ENCODE measurements around the gene TFAP2C. TPM values are rescaled to one million over a fixed set of nuclear protein-coding genes. Genes with fewer than 3 reads are reported as not detected.

The TFAP2C gene
- total RNA-seq, 2 donors from 2014 or later, result 0.57 to 1.3 TPM

DNA sequence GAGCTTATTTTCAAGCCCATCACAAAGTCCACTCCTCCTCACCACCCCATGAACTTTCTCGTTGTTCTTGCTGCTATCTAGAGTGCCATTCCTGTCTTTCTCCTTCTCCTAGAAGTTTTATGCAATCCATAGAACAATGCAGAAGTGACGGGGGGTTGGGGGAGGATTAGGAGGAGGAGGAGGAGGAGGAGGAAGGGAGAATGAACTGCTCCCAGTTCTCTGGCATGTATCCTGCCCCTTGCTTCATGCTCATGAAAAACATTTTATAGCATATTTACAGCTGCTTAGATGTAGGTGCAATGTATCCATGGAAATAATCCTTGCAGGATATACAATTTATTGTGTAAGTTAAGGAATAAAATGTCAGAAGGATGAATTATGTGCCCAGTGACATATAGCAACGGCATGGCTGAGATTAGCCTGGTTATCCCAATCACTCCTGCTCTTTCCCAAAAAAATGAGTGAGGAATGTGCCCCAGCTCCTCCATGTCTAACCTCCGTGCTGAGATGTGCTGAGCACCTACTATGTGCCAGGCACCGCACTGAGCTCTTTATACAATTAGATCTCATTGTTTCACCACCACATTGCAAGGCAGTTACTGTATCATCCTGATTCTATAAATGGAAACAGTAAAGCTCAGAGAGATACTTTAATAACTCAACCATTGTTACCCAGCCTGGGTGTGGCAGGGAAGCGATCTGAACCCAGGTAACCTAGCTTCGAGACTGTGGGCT is 41.6 kb upstream of the TFAP2C start:
- Histone ChIP-seq H3K27ac (no peak overlapping the region), H3K36me3 (no peaks in the 10 kb centered on the region), H3K4me3 (no peak overlapping the region), H3K4me1 (no peaks in the 10 kb centered on the region), H3K27me3 (no peaks in the 10 kb centered on the region), H3K9me3 (no peaks in the 10 kb centered on the region), H3K9ac (ENCODE audit: low read depth in 2 of 2, low read length in 2 of 2) (no peak overlapping the region)
- no peak for DNase-seq
- TF ChIP-seq CTCF (IDR thresholded peaks at IDR 0.05), result no peak
- intact Hi-C loops (cut with DNase I), result no loop called here

- no peaks in the 10 kb centered on the region for H3K36me3 ChIP-seq
- H3K9ac ChIP-seq (ENCODE audit: low read depth in 2 of 2, low read length in 2 of 2), result no peak overlapping the region
- no peaks in the 10 kb centered on the region for H3K4me1 ChIP-seq
- H3K27ac ChIP-seq, result no peak overlapping the region
- TF ChIP-seq CTCF (IDR thresholded peaks at IDR 0.05), result no peak
- H3K27me3 ChIP-seq, result no peaks in the 10 kb centered on the region
- no peaks in the 10 kb centered on the region for H3K9me3 ChIP-seq
- DNase-seq, result no peak
- H3K4me3 ChIP-seq, result no peak overlapping the region
- intact Hi-C loops (cut with DNase I), result no loop called here
Observed at GRCh38 chr20:56588996-56589395, 40.1 kb upstream of the TFAP2C start.

DNA sequence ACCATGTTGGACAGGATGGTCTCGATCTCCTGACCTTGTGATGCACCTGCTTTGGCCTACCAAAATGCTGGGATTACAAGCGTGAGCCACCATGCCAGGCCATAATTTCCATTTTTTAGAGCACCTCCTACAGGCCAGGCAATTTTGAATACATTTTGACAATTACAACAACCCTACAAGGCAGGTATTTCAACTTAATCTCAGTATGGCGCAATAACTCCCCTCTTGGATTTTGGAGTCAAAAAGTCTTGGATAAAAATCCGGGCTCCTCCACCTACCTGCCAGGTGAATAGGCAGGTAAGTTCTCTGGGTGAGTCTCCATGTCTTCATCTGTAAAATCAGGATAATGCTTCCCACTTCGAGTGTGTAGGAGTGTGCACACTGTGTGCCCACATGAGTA is 39.5 kb upstream of the TFAP2C start:
- Histone ChIP-seq H3K9me3 (no peaks in the 10 kb centered on the region), H3K4me1 (no peaks in the 10 kb centered on the region), H3K4me3 (no peak overlapping the region), H3K27ac (no peak overlapping the region), H3K9ac (ENCODE audit: low read depth in 2 of 2, low read length in 2 of 2) (no peak overlapping the region), H3K27me3 (no peaks in the 10 kb centered on the region), H3K36me3 (no peaks in the 10 kb centered on the region)
- intact Hi-C loops (cut with DNase I), result no loop called here
- TF ChIP-seq CTCF (IDR thresholded peaks at IDR 0.05), result no peak
- no peak for DNase-seq

GRCh38 chr20:56590888-56591287 is 38.2 kb upstream of the TFAP2C start:
- H3K27ac ChIP-seq, result no peak overlapping the region
- TF ChIP-seq CTCF (IDR thresholded peaks at IDR 0.05), result no peak
- intact Hi-C loops (cut with DNase I), result no loop called here
- no peaks in the 10 kb centered on the region for H3K27me3 ChIP-seq
- H3K36me3 ChIP-seq, result no peaks in the 10 kb centered on the region
- H3K4me1 ChIP-seq, result no peaks in the 10 kb centered on the region
- DNase-seq, result no peak
- no peak overlapping the region for H3K9ac ChIP-seq (ENCODE audit: low read depth in 2 of 2, low read length in 2 of 2)
- H3K4me3 ChIP-seq, result no peak overlapping the region
- no peaks in the 10 kb centered on the region for H3K9me3 ChIP-seq

DNA sequence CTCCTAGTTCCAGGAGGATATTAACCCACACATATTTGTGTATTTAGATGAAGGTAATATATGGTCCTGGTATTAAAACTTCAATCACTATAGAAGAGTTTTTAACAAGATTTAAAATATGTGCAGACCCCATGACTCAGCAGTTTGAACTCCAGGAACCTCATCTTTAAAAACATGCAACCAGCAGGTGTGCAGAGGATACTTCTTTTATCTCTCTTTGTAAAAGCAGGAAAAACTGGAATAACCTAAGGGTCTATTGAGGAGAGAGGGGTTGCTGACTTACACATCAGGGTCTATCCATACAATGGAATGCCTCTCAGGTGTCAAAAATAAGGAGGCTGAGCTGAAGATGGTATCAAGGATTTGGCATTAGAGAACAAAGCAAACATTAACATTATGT is 36.9 kb upstream of the TFAP2C start:
- H3K9ac ChIP-seq (ENCODE audit: low read depth in 2 of 2, low read length in 2 of 2), result no peak overlapping the region
- H3K9me3 ChIP-seq, result no peaks in the 10 kb centered on the region
- intact Hi-C loops (cut with DNase I), result no loop called here
- DNase-seq, result no peak
- H3K36me3 ChIP-seq, result no peaks in the 10 kb centered on the region
- no peaks in the 10 kb centered on the region for H3K27me3 ChIP-seq
- no peak overlapping the region for H3K4me3 ChIP-seq
- no peak overlapping the region for H3K27ac ChIP-seq
- TF ChIP-seq CTCF (IDR thresholded peaks at IDR 0.05), result no peak
- no peaks in the 10 kb centered on the region for H3K4me1 ChIP-seq
